ENCODE measurements around the gene COL4A4.

DNA sequence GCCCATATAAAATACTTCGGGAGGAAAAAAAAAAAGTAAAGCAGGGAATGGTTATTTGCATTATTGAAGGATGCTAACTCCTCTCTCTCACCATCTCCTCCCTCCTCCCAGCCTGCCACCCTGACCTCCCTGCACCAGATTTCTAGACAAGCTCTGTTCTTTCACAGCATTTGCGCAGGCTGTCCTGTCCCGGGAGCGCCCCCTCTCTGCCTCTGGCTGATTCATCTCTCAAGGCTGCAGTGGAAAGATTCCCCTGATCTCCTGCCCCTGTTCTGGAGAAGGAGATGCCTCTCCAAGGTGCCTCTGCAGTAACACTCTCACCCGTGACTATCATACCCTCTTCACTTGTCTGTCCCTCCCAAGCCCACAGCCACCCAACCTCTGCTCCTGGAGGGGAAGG is 38.5 kb downstream of the COL4A4 start:
- TF ChIP-seq POLR2AphosphoS5 (IDR thresholded peaks at IDR 0.05): no peak
- TF ChIP-seq, protein P1, sequence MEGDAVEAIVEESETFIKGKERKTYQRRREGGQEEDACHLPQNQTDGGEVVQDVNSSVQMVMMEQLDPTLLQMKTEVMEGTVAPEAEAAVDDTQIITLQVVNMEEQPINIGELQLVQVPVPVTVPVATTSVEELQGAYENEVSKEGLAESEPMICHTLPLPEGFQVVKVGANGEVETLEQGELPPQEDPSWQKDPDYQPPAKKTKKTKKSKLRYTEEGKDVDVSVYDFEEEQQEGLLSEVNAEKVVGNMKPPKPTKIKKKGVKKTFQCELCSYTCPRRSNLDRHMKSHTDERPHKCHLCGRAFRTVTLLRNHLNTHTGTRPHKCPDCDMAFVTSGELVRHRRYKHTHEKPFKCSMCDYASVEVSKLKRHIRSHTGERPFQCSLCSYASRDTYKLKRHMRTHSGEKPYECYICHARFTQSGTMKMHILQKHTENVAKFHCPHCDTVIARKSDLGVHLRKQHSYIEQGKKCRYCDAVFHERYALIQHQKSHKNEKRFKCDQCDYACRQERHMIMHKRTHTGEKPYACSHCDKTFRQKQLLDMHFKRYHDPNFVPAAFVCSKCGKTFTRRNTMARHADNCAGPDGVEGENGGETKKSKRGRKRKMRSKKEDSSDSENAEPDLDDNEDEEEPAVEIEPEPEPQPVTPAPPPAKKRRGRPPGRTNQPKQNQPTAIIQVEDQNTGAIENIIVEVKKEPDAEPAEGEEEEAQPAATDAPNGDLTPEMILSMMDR (IDR thresholded peaks at IDR 0.05 in 8 of 11, conservative IDR thresholded peaks at IDR 0.05 in 3 of 11): no peak
- TF ChIP-seq POLR2A (IDR thresholded peaks at IDR 0.05): no peak

Measured in spleen (tissue), 7 donors.